Activated CD8-positive, alpha-beta memory T cell treated with anti-CD3 and anti-CD28 coated beads for 1 hour (primary cell): ENCODE measurements around the gene APOL3.
"Not testable (repeated sequence)": the region's sequence is repeated elsewhere in the genome, so short reads cannot be mapped to it uniquely, and the experiment has no call there.

Experiments
- DNase-seq, 2 donors: peaks; one replicate each; pipeline ENCODE4 v3.0.0-alpha.2; 2020; ENCODE audit warnings: low read depth in 1 of 2; ENCODE audit errors: extremely low read depth in 1 of 2

APOL3 gene, protein sequence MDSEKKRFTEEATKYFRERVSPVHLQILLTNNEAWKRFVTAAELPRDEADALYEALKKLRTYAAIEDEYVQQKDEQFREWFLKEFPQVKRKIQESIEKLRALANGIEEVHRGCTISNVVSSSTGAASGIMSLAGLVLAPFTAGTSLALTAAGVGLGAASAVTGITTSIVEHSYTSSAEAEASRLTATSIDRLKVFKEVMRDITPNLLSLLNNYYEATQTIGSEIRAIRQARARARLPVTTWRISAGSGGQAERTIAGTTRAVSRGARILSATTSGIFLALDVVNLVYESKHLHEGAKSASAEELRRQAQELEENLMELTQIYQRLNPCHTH

DNA sequence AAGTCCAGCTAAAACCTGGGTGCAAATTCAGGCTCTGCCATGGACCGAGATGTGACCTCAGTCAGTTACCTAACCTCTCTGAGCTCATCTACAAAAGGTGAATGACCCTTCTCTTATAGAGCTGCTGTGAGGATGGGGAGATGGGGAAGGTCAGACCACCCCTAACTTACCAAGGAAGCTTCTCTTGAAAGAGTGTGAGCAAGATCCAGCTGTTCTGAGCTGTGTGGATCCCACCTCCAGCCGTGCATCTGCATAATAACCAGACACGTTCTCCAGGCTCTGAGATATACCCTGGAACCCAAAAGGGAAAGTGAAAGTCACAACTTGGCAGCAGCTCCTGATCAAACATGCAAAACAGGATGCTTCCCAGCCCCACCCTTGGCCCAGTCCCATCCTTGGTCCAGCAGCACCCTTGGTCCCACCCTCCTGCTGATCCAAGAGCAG is at the start of gene APOL3:
Gene APOL3 (minus strand): TSS at position 257 of the 444 bp plus-strand sequence. CDS start 11,700 bp downstream, outside the sequence.
- no peak for DNase-seq

DNA sequence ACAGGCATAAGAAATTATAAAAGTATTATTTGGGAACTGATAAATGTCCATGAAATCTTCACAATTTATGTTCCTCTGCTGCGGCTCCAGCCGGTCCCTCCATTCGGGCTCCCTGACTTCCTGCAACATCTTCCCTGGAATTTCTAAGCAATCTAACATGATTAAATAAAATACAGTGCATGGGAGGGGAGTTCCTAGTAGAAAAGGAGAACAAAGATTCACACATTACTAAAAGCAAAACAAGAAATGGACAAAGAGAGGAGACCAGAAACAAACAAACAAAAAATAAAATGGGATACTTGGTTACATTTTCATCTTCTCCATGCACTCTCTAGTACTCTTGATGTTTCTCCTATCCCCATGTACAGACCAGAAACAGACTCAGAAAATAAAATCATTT is 49.7 kb upstream of the APOL3 start:
- DNase-seq: no peak

DNA sequence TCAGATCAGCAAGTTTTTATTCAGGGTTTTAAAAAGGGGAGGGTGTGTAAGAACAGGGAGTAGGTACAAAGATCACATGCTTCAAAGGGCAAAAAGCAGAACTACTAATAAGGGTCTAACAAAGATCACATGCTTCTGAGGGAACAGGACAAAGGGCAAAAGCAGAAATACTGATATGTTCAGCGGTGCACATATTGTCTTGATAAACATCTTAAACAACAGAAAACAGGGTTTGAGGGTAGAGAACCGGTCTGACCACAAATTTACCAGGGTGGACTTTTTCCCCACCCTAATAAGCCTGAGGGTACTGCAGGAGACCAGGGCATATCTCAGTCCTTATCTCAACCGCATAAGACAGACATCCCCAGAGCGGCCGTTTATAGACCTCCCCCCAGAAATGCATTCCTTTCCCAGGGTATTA is 48.9 kb upstream of the APOL3 start:
- DNase-seq: not testable (repeated sequence)

DNA sequence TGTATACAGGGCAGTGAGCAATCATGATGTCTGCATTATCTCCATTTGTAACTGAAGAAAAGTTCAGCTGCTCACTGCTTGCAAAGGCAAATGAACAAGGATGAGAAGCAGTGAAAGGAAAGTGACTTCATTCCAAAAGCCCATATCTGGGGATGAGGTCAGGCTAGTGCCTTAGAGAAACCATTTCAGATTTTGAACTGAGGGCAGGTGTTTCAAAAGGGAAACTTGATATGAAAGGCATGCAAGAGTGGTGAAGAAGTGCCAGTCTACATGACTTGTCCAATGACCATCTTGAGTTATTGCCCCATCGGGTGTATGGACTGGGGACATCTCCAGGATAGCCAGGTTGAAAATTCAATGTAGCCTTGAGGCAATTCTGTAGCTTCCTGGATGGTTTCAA is 48.4 kb upstream of the APOL3 start:
- DNase-seq: no peak

DNA sequence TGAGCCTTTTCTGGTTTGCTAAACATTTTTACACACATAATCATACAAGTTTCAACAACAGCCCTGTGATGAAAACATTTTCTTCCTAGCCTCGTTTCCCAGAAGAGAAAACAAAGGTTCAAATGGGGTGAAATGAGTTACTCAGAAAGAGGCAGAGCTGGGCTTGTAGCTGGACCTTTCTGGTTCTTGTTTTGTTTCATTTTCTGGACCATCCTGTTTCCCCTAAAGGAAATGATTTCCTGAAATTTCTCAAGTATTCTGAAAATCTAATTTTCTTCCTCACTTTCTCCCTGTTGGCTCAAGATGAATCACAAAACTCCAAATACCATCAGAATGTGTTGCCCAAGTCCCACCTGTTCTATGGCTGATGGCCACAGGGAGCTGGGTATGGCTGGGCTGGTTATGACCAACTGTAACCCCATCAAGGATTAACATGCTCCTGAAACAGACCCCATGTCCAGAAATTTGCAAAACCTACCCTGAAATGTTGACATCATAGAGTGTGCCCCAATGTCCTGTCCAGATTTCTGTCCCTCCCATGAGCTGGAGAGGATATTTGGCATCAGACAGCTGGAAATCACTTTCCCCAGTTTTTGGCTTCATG is 47.7 kb upstream of the APOL3 start:
- no peak for DNase-seq

DNA sequence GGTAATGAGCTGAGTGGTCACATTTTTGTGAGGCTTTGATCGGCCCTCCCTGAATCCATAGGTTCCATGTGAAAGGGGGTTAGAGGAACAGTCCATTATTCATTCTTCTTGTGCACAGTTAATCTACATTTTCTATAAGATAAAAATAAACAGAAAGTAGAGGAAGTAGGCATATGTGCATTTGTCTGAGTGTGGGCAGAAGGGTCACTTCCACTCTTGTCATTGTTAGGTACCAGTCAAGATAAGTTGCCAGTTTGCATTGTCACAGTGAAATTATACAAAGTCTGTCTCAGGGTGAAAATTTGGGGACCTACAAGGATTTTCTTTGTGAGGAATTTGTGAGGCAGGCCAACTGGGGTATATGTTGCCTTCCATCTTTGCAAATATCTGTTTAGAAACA is 45.7 kb upstream of the APOL3 start:
- no peak for DNase-seq

DNA sequence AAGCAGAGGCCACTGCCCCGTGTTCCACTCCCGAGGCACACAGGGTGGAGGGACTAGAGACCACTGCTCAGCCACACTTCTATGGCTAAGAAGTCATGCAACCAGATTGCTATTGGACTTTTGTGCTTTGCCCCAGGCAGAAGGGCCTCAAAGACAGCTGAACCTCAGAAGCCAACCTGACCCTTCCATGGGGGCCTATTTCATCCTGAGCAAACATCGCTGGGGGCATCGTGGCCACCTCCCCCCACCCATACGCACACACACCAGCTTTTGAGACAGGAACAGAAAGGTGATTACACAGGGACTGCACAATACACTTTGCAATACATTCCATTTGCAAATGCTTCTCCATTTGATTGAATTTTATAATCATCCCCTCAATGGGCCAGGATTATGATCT is 45.0 kb upstream of the APOL3 start:
- DNase-seq: not testable (repeated sequence)

DNA sequence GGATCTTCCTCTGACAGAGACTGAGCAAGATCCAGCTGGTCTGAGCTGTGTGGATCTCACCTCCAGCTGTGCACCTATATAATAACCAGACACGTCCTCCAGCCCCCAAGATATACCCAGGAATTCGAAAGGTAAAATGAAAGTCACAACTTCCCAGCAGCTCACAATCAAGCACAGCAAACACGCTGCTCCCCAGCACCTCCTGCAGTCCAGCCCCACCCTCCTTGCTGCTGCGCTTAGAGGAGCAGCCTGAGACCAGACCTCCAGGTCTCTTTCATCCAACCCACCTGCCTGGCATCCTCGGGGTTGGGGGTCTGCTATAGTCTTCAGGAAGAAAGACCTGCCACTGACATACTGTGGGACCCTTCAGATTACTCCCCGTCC is 44.1 kb upstream of the APOL3 start:
- no peak for DNase-seq

DNA sequence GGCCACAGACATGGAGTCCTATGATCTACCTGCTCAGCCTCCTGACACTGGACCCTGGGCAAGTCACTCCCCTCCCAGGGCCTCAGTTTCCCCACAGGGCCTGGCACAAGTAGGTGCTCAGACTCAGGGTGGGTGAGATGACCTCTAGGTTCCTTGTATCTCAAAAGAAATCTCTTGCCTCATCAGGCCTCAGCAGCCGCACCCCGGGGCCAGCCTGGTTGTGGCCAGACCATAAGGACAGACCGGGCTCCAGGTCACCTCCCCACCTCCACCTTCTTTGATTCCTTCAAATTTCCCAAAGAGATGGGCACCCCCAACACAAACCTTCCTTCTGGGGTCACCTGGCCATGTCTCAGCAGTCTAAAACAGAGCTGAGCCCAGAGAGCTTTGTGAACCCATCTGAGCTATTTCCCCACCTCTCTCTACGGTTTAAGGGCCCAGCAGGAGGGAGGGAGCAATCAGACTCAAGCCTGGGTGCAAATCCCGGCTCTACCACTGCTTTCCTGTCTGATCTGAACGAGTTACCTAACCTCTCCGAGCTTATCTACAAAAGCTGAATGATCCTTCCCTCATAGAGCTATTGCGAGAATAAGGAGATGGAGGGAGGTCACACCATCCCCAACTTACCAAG is 43.6 kb upstream of the APOL3 start:
- no peak for DNase-seq

DNA sequence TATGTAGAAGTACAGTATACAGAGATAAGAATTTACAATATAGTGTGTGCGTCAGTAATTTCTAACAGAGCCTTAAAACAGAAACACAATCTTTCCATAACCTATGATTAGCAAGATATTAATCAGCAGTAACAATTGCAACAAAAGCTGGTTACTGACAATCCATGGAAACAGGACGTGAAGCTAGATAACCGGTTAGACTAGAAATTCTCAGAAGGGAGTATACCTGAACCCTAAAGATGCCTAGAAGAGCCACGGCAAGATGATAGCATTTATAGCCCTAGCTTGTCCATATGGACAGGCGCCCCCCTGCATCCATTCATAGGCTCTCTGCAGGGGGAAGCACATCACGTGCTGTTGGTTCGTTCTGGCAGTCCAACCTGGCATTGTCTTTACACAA is 42.9 kb upstream of the APOL3 start:
- DNase-seq: not testable (repeated sequence)

DNA sequence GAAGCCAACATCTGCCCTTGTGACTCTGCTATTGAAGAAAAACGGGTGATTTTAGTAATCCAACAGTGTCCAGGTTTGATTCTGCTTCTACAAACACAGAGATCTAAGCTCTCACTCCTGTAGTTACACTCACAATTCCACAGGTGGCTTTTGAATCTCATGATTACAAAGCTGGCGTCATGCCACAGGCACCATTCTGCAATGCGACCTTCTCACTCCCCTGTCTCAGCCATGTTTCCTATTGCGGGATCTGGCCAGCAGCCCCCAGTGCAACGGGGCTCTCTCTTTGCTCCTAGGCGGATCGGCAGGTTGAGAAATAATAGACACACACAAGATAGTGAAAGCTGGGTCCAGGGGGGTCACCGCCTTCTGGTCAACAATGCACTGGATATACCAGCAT is 42.4 kb upstream of the APOL3 start:
- DNase-seq: not testable (repeated sequence)

DNA sequence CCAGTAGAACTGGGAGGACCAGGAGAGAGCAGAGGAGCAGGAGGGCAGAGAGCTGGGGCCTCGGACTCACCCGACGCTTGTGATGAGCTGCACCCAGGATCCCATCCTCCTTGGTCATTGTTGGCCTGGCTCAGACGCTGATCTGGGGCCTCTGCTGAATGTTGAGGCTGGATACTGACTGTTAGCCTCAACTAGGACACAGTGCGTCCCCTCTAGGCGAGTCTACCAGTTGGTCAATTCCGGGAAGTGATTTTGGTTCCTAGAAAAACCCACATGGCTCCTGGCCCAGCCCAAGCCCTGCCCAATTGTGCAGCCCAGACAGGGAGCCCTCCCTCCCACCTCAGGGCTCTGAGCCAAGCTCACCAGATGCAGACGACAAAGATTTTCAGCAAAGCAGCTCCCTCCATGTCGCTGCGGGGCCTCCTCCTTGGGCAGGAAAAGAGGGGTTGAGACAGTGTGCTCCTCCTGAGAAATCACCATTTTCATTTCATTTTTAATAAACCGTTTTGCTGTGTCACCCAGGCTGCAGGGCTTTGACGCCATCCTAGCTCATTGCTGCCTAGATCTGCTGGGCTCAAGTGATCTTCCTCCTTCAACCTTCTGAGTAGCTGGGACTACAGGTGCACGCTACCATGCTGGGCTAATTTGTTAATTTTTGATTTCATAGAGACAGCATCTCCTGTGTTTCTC is 41.2 kb upstream of the APOL3 start, which contains the start of gene APOL4:
Gene APOL4 (minus strand): TSS at position 180 of the 690 bp plus-strand sequence. CDS start 75 bp downstream, at position 105.
- no peak for DNase-seq

DNA sequence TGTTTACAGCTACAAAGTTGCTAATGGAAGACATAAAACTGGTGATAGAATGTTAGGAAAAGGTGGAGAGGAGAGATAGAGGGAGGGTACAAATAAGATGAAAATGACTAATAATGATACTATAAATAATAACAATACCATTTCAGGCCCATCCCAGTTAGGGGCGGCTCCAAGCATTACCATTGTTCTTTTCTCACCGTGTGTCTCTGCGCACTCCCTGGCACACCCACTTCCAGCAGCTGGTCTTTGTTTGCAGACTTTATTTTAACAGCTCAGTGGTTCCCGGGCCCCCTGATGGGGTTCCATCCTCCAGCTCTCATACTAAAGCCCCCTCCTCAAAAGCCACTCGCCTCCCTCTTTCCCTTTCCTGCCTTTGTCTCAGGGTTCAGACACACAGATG is 40.5 kb upstream of the APOL3 start:
- not testable (repeated sequence) for DNase-seq

DNA sequence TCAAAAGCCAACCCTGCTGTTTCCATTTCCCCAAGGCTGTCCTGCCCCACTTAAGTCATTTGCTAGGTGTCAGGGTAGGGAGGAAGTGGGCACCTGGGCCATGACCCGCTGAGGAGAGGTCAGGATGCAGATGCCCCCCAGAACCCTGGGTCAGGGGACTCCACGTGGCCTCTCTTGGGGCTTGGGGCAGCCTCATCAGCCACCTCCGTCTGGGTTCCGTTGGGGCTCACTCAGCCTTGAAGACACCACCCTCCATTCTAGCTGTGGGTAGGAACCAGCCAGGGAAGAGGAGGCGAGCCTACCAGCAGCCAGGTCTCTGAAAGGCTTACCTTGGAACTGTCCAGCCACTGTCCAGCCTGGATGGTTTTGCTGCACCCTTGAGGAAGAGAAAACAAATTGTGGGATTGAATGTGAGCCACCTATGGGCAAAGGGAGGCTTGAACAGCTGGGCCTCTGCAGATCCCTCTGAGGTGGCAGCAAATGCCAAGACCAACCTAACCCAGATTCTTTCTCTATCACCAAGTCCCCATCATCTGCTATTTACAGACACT is 38.5 kb upstream of the APOL3 start:
- DNase-seq: no peak

DNA sequence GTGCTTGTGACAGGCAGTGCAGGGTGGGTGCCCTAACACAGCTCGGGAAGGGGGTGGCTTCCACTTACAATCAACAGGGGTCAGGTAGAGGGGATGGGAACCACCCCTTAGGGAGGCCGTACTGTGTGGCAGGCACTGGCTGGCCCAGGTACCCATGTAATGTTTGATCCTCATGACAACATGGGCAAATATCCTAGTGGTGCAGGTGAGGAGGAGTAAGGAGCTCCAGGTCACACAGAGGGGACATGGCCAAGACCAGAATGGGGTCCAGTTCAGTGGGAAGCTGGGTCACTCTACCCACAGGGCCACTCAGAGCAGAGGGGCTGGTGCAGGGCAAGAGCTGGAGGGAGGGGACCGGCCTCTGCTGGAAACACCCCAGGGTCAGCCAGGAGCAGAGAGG is 38.0 kb upstream of the APOL3 start:
- no peak for DNase-seq

DNA sequence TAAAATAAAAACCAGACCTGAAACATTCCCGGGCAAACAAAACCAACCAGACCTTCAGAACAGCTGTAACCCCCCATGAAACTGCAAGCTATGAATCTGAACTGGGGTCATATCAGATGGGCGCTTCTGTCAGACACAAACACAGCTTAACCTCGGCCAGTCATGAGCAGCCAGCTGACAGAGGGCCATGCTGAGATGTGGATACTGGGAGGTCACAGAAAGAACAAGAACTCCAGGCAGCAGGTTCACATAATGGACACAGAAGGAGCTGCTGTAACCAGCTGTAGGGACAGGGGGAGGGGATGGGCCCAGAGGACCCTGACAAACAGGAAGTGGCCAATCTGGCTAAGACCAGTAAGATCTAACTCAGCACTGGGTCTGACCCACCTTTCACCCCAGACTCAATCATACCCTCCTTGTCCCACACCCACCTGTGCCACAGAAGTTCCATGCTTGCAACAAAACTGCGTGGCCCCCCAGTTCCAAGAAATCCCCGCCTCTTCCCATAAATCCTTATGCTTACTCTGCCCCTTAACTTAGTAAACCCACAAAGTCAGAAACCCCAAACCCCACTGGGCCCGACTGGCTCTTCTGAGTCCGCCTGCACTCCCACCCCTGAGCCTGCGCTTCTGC is 37.1 kb upstream of the APOL3 start:
- DNase-seq: no peak

DNA sequence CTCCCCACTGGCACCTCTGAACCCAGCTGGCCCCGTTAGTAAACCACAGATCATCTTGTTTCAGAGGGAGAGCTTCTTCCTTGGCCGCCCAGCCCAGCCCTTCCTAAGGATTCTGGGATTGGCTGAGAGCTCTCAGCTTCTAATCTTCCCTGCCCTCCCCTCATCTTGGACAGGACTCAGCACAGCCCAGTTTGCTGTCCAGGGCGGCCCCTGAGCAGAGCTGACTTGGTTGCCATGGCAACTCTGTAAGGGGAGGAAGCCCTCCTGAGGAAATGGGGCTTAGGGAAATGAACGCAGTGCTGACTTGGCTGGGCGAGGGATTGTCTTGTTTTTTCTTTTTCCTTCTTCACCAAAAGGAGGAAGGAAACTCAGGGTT is 36.5 kb upstream of the APOL3 start:
- no peak for DNase-seq

DNA sequence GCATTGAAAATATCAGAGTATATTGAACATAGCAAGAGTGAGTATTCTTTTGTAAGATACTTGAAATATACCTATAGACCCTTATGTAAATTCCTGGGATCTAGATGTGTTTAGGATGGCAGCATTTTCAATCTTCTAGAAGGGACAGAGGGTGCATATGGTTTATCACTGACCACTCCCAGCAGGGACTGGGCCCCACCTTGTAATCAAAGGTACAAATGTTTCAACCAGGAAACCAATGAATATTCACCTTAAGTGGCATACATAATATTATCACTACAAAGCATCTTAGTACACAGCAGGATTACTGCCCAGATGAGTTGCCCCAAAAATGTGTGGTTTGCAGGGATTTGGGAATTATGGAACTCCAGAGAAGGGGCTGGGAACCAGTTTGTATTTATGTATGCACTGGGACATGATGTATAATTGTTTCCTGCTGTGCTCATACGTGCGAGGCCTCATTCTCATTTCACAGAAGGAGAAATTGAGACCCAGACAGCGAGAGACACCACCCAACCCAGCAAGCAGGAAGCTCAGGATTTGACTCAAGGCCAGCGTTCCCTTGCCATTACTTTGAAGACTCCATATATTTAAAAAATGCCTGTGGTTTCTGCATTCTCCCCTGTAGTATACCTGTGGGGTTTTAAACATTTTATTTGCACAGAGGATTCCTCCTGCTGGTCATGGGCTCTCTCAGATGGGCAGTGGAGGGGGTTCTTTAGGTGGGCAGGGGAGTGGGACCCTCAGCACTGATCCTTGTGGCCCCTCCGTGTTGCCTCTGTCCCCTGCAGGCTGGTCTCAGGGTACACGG is 35.9 kb upstream of the APOL3 start:
- DNase-seq: no peak

DNA sequence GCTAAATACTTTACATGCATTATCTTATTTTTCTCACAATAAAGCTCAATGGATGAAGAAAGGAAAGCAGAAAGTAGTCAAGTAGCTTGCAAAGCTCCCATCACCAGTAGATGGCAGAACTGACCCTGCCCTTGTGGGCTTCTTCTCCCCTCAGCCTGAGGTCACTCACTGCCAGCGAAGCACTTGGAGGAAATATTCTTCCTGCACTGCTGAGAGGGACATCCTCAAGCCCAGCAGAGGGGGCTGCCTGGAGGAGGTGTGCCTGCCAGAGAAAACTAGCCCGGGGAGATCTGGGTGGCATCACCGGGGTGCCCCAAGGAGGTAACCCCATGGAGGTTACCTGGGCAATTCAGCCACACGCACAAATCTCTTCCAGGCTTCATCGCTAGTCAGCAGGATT is 34.4 kb upstream of the APOL3 start:
- DNase-seq: no peak

DNA sequence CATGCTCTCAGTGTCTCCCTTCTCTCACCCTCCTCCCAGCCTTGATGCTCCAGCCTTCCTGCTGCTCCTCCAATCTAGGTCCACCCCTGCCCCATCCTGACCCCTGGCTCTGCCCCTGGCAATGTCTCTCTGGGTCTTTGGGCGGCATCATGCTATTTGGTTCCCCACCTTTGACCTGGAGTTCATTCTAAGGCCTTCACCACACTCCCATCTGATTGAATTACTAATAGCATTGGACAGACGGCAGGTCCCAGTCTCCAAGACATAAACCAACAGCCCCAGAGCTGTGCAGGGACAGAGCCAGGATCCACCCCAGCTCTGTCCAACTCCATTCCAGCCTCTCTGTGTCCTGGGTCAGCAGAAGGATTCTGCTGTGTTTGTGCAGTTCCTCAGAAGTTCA is 33.8 kb upstream of the APOL3 start:
- no peak for DNase-seq
